ENCODE measurements around the gene PM20D2.
A peak's percentile ranks its signal among the peaks of the same experiment; 100 is the strongest.

The PM20D2 gene

DNA sequence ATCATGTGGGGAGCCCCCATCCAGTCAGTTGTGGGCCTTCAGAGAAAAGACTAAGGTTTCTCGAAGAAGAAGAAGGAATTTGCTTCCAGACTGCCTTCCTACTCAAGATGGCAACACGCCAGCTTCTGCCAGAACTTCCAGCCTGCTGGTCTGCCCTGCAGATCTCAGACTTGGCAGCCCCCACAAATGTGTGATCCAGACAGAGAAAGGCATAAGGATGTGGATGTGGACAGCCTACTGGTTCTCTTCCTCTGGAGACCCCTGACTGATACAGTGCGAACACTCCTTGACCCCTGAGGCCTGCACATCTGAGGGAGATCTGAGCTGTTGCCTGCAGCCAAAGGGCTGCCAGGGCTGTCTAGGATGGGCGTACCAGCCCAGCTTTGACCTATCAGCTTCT lies 62.7 kb downstream of the PM20D2 start:
- DNase-seq: no peak

DNA sequence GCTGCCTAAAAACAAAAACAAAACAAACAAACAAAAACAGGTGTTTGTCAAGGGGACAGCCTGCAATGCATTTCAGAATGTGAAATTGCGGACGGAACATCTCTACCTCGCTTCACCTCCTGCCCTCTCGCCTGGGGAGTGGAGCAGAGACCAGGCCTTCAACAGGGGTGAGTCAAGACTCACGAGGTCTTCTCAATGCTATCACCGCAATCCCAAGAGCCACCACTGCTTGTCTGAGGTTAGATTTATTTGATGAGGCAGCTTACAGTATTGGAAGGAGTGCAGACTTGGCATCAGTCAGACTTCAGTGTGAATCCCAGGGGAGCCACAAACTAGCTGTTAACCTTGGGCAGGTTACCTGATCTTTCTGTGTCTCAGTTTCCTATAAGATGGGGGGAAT lies 63.6 kb downstream of the PM20D2 start:
- DNase-seq: peak; percentile 15

DNA sequence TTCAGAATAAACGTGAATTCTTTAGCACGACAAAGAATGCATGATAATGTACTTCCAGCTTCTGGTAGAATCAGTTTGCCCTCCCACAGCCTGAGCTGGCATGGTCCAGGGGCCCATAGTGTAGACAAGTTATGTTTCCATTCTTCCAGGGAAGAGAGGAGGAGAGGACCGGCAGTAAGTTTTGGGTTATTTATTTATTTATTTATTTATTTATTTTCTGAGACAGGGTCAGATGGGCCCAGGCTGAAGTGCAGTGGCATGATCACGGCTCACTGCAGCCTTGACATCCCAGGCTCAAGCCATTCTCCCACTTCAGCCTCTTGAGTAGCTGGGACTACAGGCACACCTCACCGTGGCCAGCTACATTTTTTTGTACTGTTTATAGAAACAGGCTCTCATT lies 66.6 kb downstream of the PM20D2 start:
- DNase-seq: no peak

DNA sequence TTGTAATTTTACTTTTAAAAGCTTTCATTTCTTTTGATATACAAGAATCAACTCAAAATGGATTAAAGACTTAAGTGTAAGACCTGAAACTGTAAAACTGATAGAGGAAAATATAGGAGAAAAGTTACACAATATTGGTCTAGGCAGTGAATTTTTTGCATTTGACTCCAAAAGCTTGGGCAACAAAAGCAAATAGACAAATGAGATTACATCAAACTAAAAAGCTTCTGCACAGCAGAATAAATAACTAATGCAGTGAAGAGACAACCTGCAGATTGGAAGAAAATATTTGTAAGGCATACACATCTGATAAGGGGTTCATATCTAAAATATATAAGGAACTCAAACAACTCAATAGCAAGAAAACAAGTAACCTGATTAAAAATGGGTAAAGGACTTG lies 68.3 kb downstream of the PM20D2 start:
- DNase-seq: no peak
